ENCODE measurements around the gene WHRN.

Gene WHRN

GRCh38 chr9:114418053-114418452 is 87.2 kb downstream of the WHRN start:
- Histone ChIP-seq H3K9ac (ENCODE audit: insufficient read length, low read depth) (no peak overlapping the region), H3K4me1 (ENCODE audit: insufficient read depth, insufficient read length) (peaks cover 12% of the 10 kb centered on the region), H3K36me3 (ENCODE audit: insufficient read depth, insufficient read length, low read length) (peaks cover 8% of the 10 kb centered on the region), H3K9me3 (ENCODE audit: insufficient read depth, low read length) (no peaks in the 10 kb centered on the region), H3K4me3 (ENCODE audit: insufficient read length, low read depth) (no peak overlapping the region), H3K27me3 (ENCODE audit: insufficient read depth, insufficient read length) (no peaks in the 10 kb centered on the region)
- no peak for DNase-seq (ENCODE audit: low read depth, low spot score)
- TF ChIP-seq SUZ12 (IDR thresholded peaks at IDR 0.05; ENCODE audit: extremely low read depth, insufficient read depth, insufficient read length) (no peak), YY1 (IDR thresholded peaks at IDR 0.05; ENCODE audit: insufficient read depth, insufficient read length) (no peak), ZNF274 (IDR thresholded peaks at IDR 0.05; ENCODE audit: low read depth, low read length) (no peak)

- Histone ChIP-seq H3K9ac (ENCODE audit: insufficient read length, low read depth) (no peak overlapping the region), H3K36me3 (ENCODE audit: insufficient read depth, insufficient read length, low read length) (peaks cover 8% of the 10 kb centered on the region), H3K4me3 (ENCODE audit: insufficient read length, low read depth) (no peak overlapping the region), H3K4me1 (ENCODE audit: insufficient read depth, insufficient read length) (peaks cover 12% of the 10 kb centered on the region), H3K9me3 (ENCODE audit: insufficient read depth, low read length) (no peaks in the 10 kb centered on the region), H3K27me3 (ENCODE audit: insufficient read depth, insufficient read length) (no peaks in the 10 kb centered on the region)
- no peak for DNase-seq (ENCODE audit: low read depth, low spot score)
- no peak for TF ChIP-seq SUZ12 (IDR thresholded peaks at IDR 0.05; ENCODE audit: extremely low read depth, insufficient read depth, insufficient read length)
- no peak for TF ChIP-seq YY1 (IDR thresholded peaks at IDR 0.05; ENCODE audit: insufficient read depth, insufficient read length)
- TF ChIP-seq ZNF274 (IDR thresholded peaks at IDR 0.05; ENCODE audit: low read depth, low read length), result no peak
Observed at GRCh38 chr9:114417511-114417910, 87.8 kb downstream of the WHRN start.

GRCh38 chr9:114416906-114417305 is 88.4 kb downstream of the WHRN start:
- H3K9me3 ChIP-seq (ENCODE audit: insufficient read depth, low read length), result no peaks in the 10 kb centered on the region
- no peak for DNase-seq (ENCODE audit: low read depth, low spot score)
- H3K27me3 ChIP-seq (ENCODE audit: insufficient read depth, insufficient read length), result no peaks in the 10 kb centered on the region
- H3K36me3 ChIP-seq (ENCODE audit: insufficient read depth, insufficient read length, low read length), result peaks cover 8% of the 10 kb centered on the region
- TF ChIP-seq SUZ12 (IDR thresholded peaks at IDR 0.05; ENCODE audit: extremely low read depth, insufficient read depth, insufficient read length), result no peak
- no peak for TF ChIP-seq YY1 (IDR thresholded peaks at IDR 0.05; ENCODE audit: insufficient read depth, insufficient read length)
- no peak for TF ChIP-seq ZNF274 (IDR thresholded peaks at IDR 0.05; ENCODE audit: low read depth, low read length)
- peaks cover 12% of the 10 kb centered on the region for H3K4me1 ChIP-seq (ENCODE audit: insufficient read depth, insufficient read length)
- no peak overlapping the region for H3K4me3 ChIP-seq (ENCODE audit: insufficient read length, low read depth)
- no peak overlapping the region for H3K9ac ChIP-seq (ENCODE audit: insufficient read length, low read depth)

- H3K4me1 ChIP-seq (ENCODE audit: insufficient read depth, insufficient read length), result peaks cover 11% of the 10 kb centered on the region
- no peak for DNase-seq (ENCODE audit: low read depth, low spot score)
- H3K9me3 ChIP-seq (ENCODE audit: insufficient read depth, low read length), result no peaks in the 10 kb centered on the region
- no peak for TF ChIP-seq ZNF274 (IDR thresholded peaks at IDR 0.05; ENCODE audit: low read depth, low read length)
- peaks cover 8% of the 10 kb centered on the region for H3K36me3 ChIP-seq (ENCODE audit: insufficient read depth, insufficient read length, low read length)
- H3K9ac ChIP-seq (ENCODE audit: insufficient read length, low read depth), result no peak overlapping the region
- H3K4me3 ChIP-seq (ENCODE audit: insufficient read length, low read depth), result no peak overlapping the region
- no peaks in the 10 kb centered on the region for H3K27me3 ChIP-seq (ENCODE audit: insufficient read depth, insufficient read length)
Observed at GRCh38 chr9:114416290-114416689, 89.0 kb downstream of the WHRN start.

- peaks cover 8% of the 10 kb centered on the region for H3K36me3 ChIP-seq (ENCODE audit: insufficient read depth, insufficient read length, low read length)
- TF ChIP-seq SUZ12 (IDR thresholded peaks at IDR 0.05; ENCODE audit: extremely low read depth, insufficient read depth, insufficient read length), result no peak
- no peak for TF ChIP-seq ZNF274 (IDR thresholded peaks at IDR 0.05; ENCODE audit: low read depth, low read length)
- H3K4me1 ChIP-seq (ENCODE audit: insufficient read depth, insufficient read length), result peaks cover 23% of the 10 kb centered on the region
Observed at GRCh38 chr9:114414346-114414745, 90.9 kb downstream of the WHRN start.

GRCh38 chr9:114413861-114414301 is 91.4 kb downstream of the WHRN start:
- peak; percentile 56 for DNase-seq (ENCODE audit: low read depth, low spot score)
- Histone ChIP-seq H3K4me1 (ENCODE audit: insufficient read depth, insufficient read length) (peaks cover 28% of the 10 kb centered on the region), H3K4me3 (ENCODE audit: insufficient read length, low read depth) (no peak overlapping the region), H3K9ac (ENCODE audit: insufficient read length, low read depth) (peak overlapping the region; percentile 46), H3K9me3 (ENCODE audit: insufficient read depth, low read length) (no peaks in the 10 kb centered on the region), H3K27me3 (ENCODE audit: insufficient read depth, insufficient read length) (no peaks in the 10 kb centered on the region), H3K36me3 (ENCODE audit: insufficient read depth, insufficient read length, low read length) (peaks cover 8% of the 10 kb centered on the region)
- no peak for TF ChIP-seq YY1 (IDR thresholded peaks at IDR 0.05; ENCODE audit: insufficient read depth, insufficient read length)
- TF ChIP-seq ZNF274 (IDR thresholded peaks at IDR 0.05; ENCODE audit: low read depth, low read length), result no peak
- no peak for TF ChIP-seq SUZ12 (IDR thresholded peaks at IDR 0.05; ENCODE audit: extremely low read depth, insufficient read depth, insufficient read length)

More at GRCh38 chr9:114414346-114414745, 90.9 kb downstream of the WHRN start:
- no peaks in the 10 kb centered on the region for H3K27me3 ChIP-seq (ENCODE audit: insufficient read depth, insufficient read length)
- H3K4me3 ChIP-seq (ENCODE audit: insufficient read length, low read depth), result no peak overlapping the region
- no peak overlapping the region for H3K9ac ChIP-seq (ENCODE audit: insufficient read length, low read depth)
- H3K9me3 ChIP-seq (ENCODE audit: insufficient read depth, low read length), result no peaks in the 10 kb centered on the region
- DNase-seq (ENCODE audit: low read depth, low spot score), result no peak

GRCh38 chr9:114412048-114412683 is 93.1 kb downstream of the WHRN start:
- Histone ChIP-seq H3K27me3 (ENCODE audit: insufficient read depth, insufficient read length) (no peaks in the 10 kb centered on the region), H3K4me1 (ENCODE audit: insufficient read depth, insufficient read length) (peaks cover 31% of the 10 kb centered on the region), H3K9ac (ENCODE audit: insufficient read length, low read depth) (no peak overlapping the region), H3K4me3 (ENCODE audit: insufficient read length, low read depth) (no peak overlapping the region), H3K9me3 (ENCODE audit: insufficient read depth, low read length) (no peaks in the 10 kb centered on the region), H3K36me3 (ENCODE audit: insufficient read depth, insufficient read length, low read length) (no peaks in the 10 kb centered on the region)
- no peak for DNase-seq (ENCODE audit: low read depth, low spot score)
- TF ChIP-seq YY1 (IDR thresholded peaks at IDR 0.05; ENCODE audit: insufficient read depth, insufficient read length) (no peak), ZNF274 (IDR thresholded peaks at IDR 0.05; ENCODE audit: low read depth, low read length) (no peak), SUZ12 (IDR thresholded peaks at IDR 0.05; ENCODE audit: extremely low read depth, insufficient read depth, insufficient read length) (no peak)

Measured in NT2/D1 (cell line).